SW480 (cell line): ENCODE measurements around the gene COX7A1.
"Not testable (repeated sequence)": the region's sequence is repeated elsewhere in the genome, so short reads cannot be mapped to it uniquely, and the experiment has no call there.

Source experiments
- DNase-seq: peaks from one replicate; pipeline ENCODE4 v3.0.0-alpha.2; 2016; ENCODE audit warnings: low spot score

The COX7A1 gene

DNA sequence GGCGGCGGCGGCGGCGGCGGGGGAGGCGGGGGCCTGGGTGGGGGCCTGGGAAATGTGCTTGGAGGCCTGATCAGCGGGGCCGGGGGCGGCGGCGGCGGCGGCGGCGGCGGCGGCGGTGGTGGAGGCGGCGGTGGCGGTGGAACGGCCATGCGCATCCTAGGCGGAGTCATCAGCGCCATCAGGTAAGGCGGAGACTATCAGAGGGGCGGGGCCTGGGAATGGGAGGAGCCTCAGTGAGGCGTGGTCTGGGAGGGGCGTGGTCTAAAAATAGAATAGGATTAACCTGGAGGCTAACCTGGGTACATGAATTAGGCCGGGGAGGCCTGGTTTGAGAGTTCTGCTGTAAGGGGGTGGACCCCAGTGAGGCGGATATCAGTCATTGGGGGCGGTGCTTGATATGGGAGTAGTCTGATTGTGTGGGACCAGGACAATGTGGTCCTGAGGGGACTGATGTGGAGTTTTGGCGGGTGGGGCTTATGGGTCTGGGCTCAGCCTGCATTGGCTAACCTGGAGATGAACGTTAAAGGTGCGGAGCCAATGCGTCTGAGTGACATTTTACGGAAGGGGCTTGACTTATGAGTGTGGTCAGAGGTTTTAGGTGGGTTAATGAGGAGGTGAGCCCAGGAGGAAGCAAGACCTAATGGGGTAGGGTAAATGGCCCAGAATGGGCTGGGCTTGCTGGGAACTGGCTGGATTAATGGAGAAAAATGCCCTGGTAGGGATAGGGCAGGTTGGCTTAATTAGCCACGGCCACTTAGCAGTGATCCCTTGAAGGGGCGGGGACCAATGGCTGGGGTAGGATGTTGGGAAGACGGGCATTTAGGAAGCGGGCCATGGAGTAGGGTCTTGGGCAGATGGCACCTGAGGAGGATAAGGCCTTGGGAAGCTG, 11.0 kb downstream of the COX7A1 start:
- DNase-seq = peak; percentile 90

- DNase-seq = peak; percentile 81
Measured at GRCh38 chr19:36140304-36141038, 11.8 kb downstream of the COX7A1 start.

- peak; percentile 98 for DNase-seq
Measured at GRCh38 chr19:36139473-36140303, 12.6 kb downstream of the COX7A1 start, which contains the start of gene CAPNS1. CAPNS1 (plus strand) TSS chr19:36140066; CDS start chr19:36141012, 946 bp downstream.

GRCh38 chr19:36139120-36139472, 13.2 kb downstream of the COX7A1 start:
- DNase-seq = no peak

- peak; percentile 94 for DNase-seq
Measured at GRCh38 chr19:36136964-36137686, 15.1 kb downstream of the COX7A1 start.

- DNase-seq = not testable (repeated sequence)
Measured at GRCh38 chr19:36134867-36135266, 17.4 kb downstream of the COX7A1 start.

GRCh38 chr19:36131221-36131620, 21.0 kb downstream of the COX7A1 start:
- DNase-seq = not testable (repeated sequence)

DNA sequence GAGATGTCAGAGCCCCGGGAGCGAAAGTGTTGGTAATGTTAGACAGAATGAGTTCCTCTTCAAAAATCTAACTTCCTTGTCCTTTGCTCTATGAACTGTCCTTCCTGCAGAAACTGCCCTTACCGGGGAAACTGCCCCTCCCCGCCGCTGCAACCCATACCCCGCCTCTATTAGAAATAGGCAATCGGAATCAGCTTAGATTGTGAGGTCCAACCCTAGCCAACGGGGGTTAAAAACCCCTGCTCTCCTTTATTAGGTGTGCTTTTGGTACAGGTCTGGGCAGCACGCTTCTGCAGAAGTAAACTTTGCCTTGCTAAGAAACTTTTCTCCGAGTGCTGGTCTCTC, 23.9 kb downstream of the COX7A1 start:
- DNase-seq = no peak

- no peak for DNase-seq
Measured at GRCh38 chr19:36125557-36125956, 26.7 kb downstream of the COX7A1 start.

DNA sequence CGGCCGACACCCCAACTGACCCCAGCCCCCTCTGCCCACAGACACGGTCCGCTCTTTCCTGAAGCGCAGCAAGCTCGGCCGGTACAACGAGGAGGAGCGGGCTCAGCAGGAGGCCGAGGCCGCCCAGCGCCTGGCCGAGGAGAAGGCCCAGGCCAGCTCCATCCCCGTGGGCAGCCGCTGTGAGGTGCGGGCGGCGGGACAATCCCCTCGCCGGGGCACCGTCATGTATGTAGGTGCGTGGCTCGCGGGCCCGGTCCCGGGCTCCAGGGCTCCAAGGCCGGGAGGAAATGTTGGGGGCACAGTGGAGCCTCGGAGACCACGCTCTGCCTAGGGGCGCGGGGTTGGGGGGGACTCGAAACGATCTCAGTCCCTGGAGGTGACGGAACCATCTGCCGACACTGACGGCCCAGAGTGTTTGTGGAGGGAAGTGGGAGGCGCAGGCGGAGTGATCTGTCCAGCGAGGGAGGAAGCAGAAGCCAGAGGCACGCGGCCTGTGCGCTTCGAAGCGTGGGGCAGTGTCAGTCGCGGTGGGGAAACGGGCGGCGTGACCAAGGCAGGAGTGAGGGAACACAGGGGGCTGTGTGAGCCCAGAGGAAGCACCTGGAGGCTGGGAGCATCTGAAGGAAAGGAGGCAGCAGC, 30.6 kb downstream of the COX7A1 start:
- no peak for DNase-seq

DNA sequence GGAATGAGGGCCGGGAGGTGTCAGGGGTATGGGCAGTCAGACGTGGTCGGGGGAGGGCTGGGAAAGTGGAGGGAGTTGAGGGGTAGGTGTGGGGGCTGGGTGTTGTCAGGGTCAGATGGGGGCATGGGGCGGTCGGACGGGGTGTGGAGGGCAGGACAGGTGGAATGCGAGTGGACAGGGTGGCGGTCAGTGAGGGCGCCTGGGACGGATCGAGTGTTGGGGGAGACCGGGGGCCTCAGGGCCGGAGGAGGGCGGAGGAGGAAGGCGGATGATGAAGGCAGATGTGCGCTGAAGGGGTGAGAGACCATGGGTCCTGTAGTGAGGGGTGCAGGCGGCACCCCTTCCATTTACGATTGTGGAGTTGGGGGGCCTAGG, 31.3 kb downstream of the COX7A1 start:
- no peak for DNase-seq

GRCh38 chr19:36120092-36120983, 31.9 kb downstream of the COX7A1 start:
- no peak for DNase-seq

- no peak for DNase-seq
Measured at GRCh38 chr19:36116344-36116637, 36.0 kb downstream of the COX7A1 start.

- peak; percentile 23 for DNase-seq
Measured at GRCh38 chr19:36115453-36116343, 36.5 kb downstream of the COX7A1 start, which contains the start of gene TBCB. TBCB (plus strand) TSS chr19:36115468; CDS start chr19:36115561, 93 bp downstream.

GRCh38 chr19:36114721-36115452, 37.4 kb downstream of the COX7A1 start, which contains the start of gene POLR2I:
POLR2I (minus strand) TSS chr19:36114875; CDS start chr19:36114856, 19 bp downstream.
- peak; percentile 100 for DNase-seq

DNA sequence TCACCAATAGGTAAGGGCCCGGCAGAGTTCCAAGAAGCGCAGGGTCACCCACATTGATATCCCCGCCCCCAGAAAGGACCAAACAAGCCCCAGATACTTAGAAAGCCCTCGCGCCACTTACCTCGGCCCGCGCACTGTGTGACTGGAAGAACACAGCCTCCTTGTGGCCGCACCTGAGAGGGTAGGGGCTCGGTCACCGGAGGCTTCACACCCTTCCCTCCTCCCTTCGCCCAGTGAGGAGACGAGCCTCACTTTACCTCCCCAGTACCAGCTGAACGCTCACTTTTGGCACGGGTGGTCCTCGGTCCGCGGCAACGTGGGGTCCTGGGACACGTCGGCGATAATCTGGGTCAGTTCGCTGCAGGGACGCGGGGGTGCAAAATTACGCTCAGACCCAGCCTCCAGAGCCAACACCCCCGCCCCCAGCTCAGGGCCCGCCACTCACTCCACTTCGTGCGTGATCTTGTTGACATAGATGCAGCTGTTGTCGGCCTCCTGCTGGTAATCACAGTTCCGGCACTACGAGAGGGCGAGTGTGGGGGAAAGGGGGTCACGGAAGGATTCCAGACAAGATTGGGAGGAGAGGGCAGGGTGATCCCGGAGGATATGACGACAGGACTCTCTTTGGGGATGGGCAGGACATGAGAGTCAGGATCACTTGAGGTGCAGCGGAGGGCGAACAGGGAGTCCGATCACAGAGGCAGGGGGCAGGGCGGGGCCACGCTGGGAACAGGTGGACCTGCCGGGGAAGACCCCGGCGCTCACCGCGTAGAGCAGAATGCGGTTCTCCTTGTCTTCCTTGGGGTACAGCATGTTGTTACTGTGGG, 38.1 kb downstream of the COX7A1 start:
- DNase-seq = peak; percentile 18

- no peak for DNase-seq
Measured at GRCh38 chr19:36113425-36113824, 38.8 kb downstream of the COX7A1 start.
